Fibroblast of mammary gland (primary cell): ENCODE data around the gene ACCS.

ENCODE experiments used
- DNase-seq: peaks from one replicate; pipeline ENCODE4 v3.0.0-alpha.2; 2010; ENCODE audit warnings: low read depth
- H3K4me3 ChIP-seq: 2 replicates; pipeline ENCODE4 v1.5.1; 2011; ENCODE audit warnings: low read depth, mild to moderate bottlenecking, low read length, moderate library complexity; ENCODE audit not compliant: control insufficient read depth
- CTCF ChIP-seq: conservative IDR thresholded peaks from 2 replicates; pipeline ENCODE4 v1.5.1; 2011; ENCODE audit warnings: low read depth, low read length, inconsistent platforms; ENCODE audit not compliant: control insufficient read depth, insufficient read depth

The ACCS gene

DNA sequence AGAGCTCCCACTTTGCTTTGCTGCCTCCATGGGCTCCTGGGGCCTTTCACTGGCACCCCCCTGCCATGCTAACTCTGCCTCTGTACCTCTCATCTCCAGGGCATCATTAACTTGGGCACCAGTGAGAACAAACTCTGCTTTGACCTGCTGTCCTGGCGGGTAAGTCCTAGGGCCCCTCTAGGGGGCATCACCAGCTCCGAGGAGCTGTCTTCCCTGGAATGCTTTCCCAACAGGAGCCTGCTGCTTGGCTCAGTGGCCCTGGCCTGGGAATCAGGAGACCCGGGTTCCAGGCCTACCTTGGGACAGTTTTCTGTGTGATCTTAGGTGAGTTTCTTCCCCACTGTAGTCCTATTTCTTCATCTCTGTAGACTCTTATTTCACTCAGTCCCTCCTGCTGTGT is 5.1 kb downstream of the ACCS start:
- H3K4me3 ChIP-seq: no peak overlapping the region
- DNase-seq: no peak
- TF ChIP-seq CTCF: no peak

- no peak for DNase-seq
- no peak for TF ChIP-seq CTCF
- H3K4me3 ChIP-seq: no peak overlapping the region
Observed at GRCh38 chr11:44072757-44073658, 6.9 kb downstream of the ACCS start.

- no peak for DNase-seq
- no peak overlapping the region for H3K4me3 ChIP-seq
- no peak for TF ChIP-seq CTCF
Observed at GRCh38 chr11:44078794-44079193, 12.7 kb downstream of the ACCS start.

DNA sequence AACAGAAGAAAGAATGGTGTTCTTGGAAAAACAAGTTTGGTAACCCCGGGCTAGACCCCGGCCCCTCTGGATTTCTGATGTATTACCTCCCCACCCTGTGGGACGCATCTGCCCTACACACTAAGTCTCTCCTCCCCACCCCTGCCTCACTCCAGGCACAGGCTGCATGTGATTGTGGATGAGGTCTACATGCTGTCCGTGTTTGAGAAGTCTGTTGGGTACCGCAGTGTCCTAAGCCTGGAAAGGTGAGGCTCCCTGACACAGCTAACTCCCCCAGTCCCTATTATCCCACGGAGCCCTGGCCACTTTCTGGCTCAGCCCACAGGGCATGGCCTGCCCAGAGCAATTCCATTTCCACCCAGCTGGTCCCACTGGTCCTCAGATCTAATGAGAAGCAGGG is 13.3 kb downstream of the ACCS start:
- TF ChIP-seq CTCF: no peak
- H3K4me3 ChIP-seq: no peak overlapping the region

DNA sequence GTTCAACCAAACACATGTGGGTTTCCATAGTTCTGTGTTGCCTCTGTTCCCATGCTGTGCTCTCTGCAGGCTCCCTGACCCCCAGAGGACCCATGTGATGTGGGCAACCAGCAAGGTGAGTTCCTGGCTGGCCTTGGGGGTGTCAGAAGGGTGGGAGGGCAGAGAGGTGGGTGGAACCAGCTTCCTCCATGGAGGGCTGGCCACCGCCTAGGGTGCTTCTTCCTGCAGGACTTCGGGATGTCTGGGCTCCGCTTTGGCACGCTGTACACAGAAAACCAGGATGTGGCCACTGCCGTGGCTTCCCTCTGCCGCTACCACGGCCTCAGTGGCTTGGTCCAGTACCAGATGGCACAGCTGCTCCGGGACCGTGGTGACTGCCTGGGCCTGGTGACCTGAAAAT is 14.9 kb downstream of the ACCS start:
- DNase-seq: no peak
- TF ChIP-seq CTCF: no peak
- H3K4me3 ChIP-seq: no peak overlapping the region

More for the DNA sequence above, 13.3 kb downstream of the ACCS start:
- no peak for DNase-seq

- TF ChIP-seq CTCF: no peak
- H3K4me3 ChIP-seq: no peak overlapping the region
- no peak for DNase-seq
Observed at GRCh38 chr11:44082645-44083044, 16.6 kb downstream of the ACCS start.

- H3K4me3 ChIP-seq: no peak overlapping the region
- no peak for TF ChIP-seq CTCF
- no peak for DNase-seq
Observed at GRCh38 chr11:44083433-44083832, 17.4 kb downstream of the ACCS start.
